ENCODE data around the gene E2F3.
A peak's percentile ranks its signal among the peaks of the same experiment; 100 is the strongest.

Gene E2F3

GRCh38 chr6:20402342-20403069, 827 bp downstream of the E2F3 start (continued):
- TF ChIP-seq ZBTB49 (tag by site-specific recombination; IDR thresholded peaks at IDR 0.05; ENCODE audit: low read depth) (no peak), ZNF549 (tag by site-specific recombination; IDR thresholded peaks at IDR 0.05) (no peak), TSHZ1 (tag by site-specific recombination; IDR thresholded peaks at IDR 0.05; ENCODE audit: borderline replicate concordance) (no peak), ZNF2 (tag by site-specific recombination; IDR thresholded peaks at IDR 0.05) (no peak), ZNF639 (tag by site-specific recombination; IDR thresholded peaks at IDR 0.05) (no peak), FEZF1 (tag by site-specific recombination; IDR thresholded peaks at IDR 0.05) (no peak), ZNF555 (tag by site-specific recombination; conservative IDR thresholded peaks at IDR 0.05) (no peak), ZNF362 (tag by site-specific recombination; IDR thresholded peaks at IDR 0.05) (no peak), ZNF280C (tag by site-specific recombination; IDR thresholded peaks at IDR 0.05) (no peak), ZFHX2 (tag by site-specific recombination; conservative IDR thresholded peaks at IDR 0.05) (no peak), ZNF610 (tag by site-specific recombination; IDR thresholded peaks at IDR 0.05; ENCODE audit: borderline replicate concordance) (no peak), ZNF311 (tag by site-specific recombination; IDR thresholded peaks at IDR 0.05; ENCODE audit: borderline replicate concordance) (no peak), PRDM4 (tag by site-specific recombination; IDR thresholded peaks at IDR 0.05) (no peak), ZNF211 (tag by site-specific recombination; IDR thresholded peaks at IDR 0.05; ENCODE audit: low read depth) (no peak), ZNF571 (tag by site-specific recombination; IDR thresholded peaks at IDR 0.05) (no peak), ZBTB6 (tag by site-specific recombination; IDR thresholded peaks at IDR 0.05) (no peak), SETDB1 (IDR thresholded peaks at IDR 0.05; ENCODE audit: insufficient read length, low read length) (no peak), ZXDB (tag by site-specific recombination; IDR thresholded peaks at IDR 0.05) (peak; percentile 10; the same call in 1 of the 2 replicates), ZFP41 (tag by site-specific recombination; IDR thresholded peaks at IDR 0.05; ENCODE audit: borderline replicate concordance) (no peak), GLIS2 (tag by site-specific recombination; IDR thresholded peaks at IDR 0.05) (peak; percentile 55; the same call in 1 of the 2 replicates), ZNF202 (tag by site-specific recombination; IDR thresholded peaks at IDR 0.05; ENCODE audit: borderline replicate concordance) (no peak), ZNF266 (tag by site-specific recombination; IDR thresholded peaks at IDR 0.05; ENCODE audit: low read depth) (no peak), ZNF248 (tag by site-specific recombination; IDR thresholded peaks at IDR 0.05) (no peak), ZNF792 (tag by site-specific recombination; IDR thresholded peaks at IDR 0.05) (no peak), ZNF341 (tag by site-specific recombination; IDR thresholded peaks at IDR 0.05; ENCODE audit: low read depth) (peak; percentile 23; the same call in 1 of the 2 replicates)
